Ammon's horn (tissue), 1 donor: Measurements from ENCODE around the gene DYNLT1.
"Not testable (repeated sequence)": the region's sequence is repeated elsewhere in the genome, so short reads cannot be mapped to it uniquely, and the experiment has no call there.

Experiments used
- DNase-seq: peaks from one replicate; pipeline ENCODE4 v3.0.0-alpha.2; 2016; ENCODE audit warnings: low spot score

Gene DYNLT1

GRCh38 chr6:158621694-158622544 lies 22.6 kb downstream of the DYNLT1 start:
- no peak for DNase-seq

GRCh38 chr6:158620963-158621693 lies 23.4 kb downstream of the DYNLT1 start:
- DNase-seq, result no peak

- DNase-seq, result no peak
Observed at GRCh38 chr6:158619922-158620801, 24.4 kb downstream of the DYNLT1 start.

- DNase-seq, result not testable (repeated sequence)
Observed at GRCh38 chr6:158618289-158618688, 26.3 kb downstream of the DYNLT1 start.

- not testable (repeated sequence) for DNase-seq
Observed at GRCh38 chr6:158614606-158615005, 29.9 kb downstream of the DYNLT1 start.

- DNase-seq, result no peak
Observed at GRCh38 chr6:158611541-158612370, 32.8 kb downstream of the DYNLT1 start.

- DNase-seq, result no peak
Observed at GRCh38 chr6:158611039-158611438, 33.5 kb downstream of the DYNLT1 start.

- no peak for DNase-seq
Observed at GRCh38 chr6:158610319-158610968, 34.1 kb downstream of the DYNLT1 start.

GRCh38 chr6:158609455-158610155 lies 34.9 kb downstream of the DYNLT1 start:
- no peak for DNase-seq

GRCh38 chr6:158608221-158608620 lies 36.3 kb downstream of the DYNLT1 start:
- no peak for DNase-seq

- no peak for DNase-seq
Observed at GRCh38 chr6:158607411-158608170, 37.0 kb downstream of the DYNLT1 start.

- DNase-seq, result no peak
Observed at GRCh38 chr6:158606935-158607334, 37.6 kb downstream of the DYNLT1 start.

- not testable (repeated sequence) for DNase-seq
Observed at GRCh38 chr6:158606011-158606410, 38.5 kb downstream of the DYNLT1 start.

GRCh38 chr6:158605266-158605878 lies 39.2 kb downstream of the DYNLT1 start:
- peak; percentile 85 for DNase-seq

GRCh38 chr6:158604048-158604406 lies 40.5 kb downstream of the DYNLT1 start:
- DNase-seq, result no peak

- DNase-seq, result no peak
Observed at GRCh38 chr6:158603261-158604047, 41.1 kb downstream of the DYNLT1 start.

- no peak for DNase-seq
Observed at GRCh38 chr6:158599635-158600034, 44.9 kb downstream of the DYNLT1 start.

GRCh38 chr6:158597565-158597964 lies 47.0 kb downstream of the DYNLT1 start:
- DNase-seq, result no peak
